Measurements from ENCODE around the gene KCNK18.

The KCNK18 gene

DNA sequence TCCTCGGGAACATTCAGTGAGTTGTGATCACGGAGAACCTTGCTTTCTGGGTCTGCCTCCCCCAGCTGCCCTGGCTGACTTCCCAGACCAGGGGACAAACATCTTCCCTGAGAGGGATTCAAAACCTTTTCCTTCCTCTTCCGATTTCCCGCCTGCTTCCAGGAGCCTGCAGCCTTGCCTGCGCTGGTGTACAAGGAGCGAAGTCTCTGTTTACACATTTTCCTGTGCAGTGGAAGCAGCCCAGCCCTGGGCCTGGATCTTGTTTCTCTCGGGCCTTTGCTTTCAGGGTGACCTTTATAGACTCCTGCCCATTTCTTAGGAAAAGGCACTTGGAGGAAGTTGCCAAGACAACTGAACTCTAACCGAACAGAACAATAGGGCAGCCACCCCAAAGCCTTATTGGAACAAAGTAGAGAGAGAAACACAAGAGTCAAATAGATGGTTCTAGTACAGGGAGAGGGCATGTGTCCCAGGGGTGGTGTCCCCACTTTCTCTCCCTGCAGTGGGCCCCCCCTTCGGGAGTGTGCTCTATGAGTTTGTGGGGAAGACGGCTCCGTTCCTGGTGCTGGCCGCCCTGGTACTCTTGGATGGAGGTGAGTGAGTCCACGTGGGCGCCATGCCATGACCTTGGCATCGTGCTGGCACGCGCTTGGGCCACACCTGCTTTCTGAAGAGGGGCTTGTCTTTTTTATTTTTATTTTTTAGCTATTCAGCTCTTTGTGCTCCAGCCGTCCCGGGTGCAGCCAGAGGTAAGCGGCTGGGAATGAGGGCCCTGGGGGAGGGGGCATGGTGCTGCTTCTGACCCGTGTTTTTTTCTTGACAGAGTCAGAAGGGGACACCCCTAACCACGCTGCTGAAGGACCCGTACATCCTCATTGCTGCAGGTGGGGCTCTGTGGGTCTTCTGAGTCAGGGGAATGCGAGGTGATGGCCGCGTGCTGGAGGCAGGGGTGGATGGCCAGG lies 57.8 kb downstream of the KCNK18 start:
- no peak for DNase-seq

DNA sequence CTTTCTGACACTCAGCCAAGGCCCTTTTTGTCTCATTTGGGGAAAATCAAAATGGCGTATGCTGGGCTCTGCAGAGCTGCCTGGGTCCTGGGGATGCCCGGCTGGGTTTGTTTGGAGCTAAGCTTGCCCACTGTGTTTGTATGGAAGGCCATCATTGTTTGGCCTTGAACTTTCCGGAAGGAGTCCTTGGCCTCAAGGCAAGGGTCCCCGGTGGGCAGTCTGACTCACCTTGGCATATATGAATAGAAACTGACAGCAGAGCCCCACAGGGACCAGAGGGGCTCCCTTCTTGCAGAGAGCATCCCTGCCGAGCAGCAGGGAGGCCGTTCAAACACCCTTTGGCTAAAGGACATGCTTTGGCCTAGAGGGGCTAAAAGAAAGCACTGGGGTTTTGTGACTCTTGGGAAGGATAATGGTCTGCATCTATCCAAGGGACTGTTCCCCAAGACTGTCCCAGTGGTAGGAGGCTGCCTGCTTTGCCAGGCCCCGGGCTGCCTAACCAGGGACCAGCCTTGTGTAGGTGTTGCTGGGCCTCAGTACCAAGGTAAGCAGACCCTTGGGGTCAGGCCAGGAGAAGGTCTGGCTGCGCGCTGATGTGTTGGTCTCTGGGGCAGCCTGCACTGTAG lies 58.7 kb downstream of the KCNK18 start:
- DNase-seq: no peak

DNA sequence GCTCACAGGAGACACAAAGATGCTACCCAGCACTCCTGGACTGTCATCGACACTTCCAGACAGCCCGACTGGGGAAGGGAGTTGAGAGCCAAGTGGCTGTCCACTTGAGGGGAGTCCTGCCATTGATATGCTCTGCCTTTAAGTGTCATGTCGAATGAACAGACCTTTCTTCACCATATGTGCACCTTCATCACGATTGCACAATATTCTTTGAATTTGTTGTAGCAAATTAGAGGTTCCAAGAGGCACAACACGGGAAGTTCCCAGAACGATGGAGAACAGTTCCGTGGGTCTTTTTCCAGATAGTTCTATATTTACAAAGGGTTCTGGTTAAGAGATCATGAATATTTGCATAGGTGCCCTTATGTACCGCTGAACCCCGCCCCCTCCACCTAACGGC lies 59.6 kb downstream of the KCNK18 start:
- no peak for DNase-seq

DNA sequence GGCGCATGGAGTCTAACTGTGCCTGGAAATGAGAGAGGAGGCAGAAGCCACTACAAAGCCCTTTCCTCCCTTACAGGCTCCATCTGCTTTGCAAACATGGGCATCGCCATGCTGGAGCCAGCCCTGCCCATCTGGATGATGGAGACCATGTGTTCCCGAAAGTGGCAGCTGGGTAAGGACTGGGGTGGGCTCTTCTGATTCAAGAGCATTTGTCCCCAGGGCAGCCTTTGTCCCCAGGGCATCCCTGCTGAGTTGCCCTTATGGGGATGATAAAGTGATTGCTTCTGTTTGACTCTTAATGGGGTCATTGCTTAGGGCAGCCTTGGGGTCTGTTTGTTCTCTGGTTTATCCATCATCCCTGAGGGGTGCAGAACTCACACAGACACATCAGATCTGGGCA lies 60.4 kb downstream of the KCNK18 start:
- DNase-seq: no peak

DNA sequence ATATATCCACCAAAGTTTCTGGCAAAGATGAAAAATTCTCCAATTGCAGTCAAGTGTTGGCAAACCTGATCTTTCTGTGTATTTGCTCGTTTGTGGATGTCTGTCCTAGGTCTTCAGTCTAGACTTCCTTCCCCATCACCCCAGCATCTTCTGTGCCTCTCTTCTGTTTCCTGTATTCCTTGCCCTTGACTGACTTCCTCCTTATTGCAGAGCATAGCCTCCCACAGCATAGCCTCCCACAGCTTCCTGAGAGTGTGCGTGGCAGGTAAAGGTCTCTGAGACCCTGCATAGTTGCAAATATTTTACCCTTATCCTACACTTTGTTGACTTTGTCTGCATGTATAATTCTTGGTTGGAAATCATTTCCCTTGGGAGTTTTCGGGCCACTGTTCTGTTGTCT lies 62.0 kb downstream of the KCNK18 start:
- DNase-seq: no peak
